GM19395 (cell line): Measurements from ENCODE around the gene HERPUD1.
"Not testable (repeated sequence)": the region's sequence is repeated elsewhere in the genome, so short reads cannot be mapped to it uniquely, and the experiment has no call there.

ENCODE experiments used
- ATAC-seq: cut with Tn5 transposase; IDR thresholded peaks from one replicate; pipeline ENCODE4 v1.9.1; 2021; ENCODE audit warnings: mild to moderate bottlenecking, moderate library complexity; ENCODE audit not compliant: unreplicated experiment

Gene HERPUD1

GRCh38 chr16:56953006-56953405 lies 21.1 kb downstream of the HERPUD1 start:
- no peak for ATAC-seq

- no peak for ATAC-seq
Measured at GRCh38 chr16:56956076-56956475, 24.1 kb downstream of the HERPUD1 start.

DNA sequence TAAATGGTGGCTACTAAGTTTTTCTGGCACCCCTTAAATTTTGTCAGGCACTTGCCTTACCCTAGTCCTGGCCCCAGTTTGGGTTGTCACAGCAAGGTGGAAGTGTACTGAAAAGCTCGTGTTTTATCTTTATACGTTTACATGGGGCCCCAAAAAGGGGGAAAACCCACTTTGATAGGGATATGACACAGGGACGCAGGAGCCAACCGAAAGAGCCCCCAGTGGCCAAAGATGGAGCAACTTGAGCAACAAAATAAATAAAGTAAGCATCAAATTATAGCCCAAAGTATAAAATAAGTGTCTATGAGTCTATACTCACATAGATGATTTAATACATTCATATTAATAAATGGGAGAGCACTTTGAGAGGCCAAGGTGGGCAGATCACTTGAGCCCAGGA lies 24.8 kb downstream of the HERPUD1 start:
- ATAC-seq = no peak

- no peak for ATAC-seq
Measured at GRCh38 chr16:56960681-56961281, 28.8 kb downstream of the HERPUD1 start.

- no peak for ATAC-seq
Measured at GRCh38 chr16:56961386-56961785, 29.4 kb downstream of the HERPUD1 start.

DNA sequence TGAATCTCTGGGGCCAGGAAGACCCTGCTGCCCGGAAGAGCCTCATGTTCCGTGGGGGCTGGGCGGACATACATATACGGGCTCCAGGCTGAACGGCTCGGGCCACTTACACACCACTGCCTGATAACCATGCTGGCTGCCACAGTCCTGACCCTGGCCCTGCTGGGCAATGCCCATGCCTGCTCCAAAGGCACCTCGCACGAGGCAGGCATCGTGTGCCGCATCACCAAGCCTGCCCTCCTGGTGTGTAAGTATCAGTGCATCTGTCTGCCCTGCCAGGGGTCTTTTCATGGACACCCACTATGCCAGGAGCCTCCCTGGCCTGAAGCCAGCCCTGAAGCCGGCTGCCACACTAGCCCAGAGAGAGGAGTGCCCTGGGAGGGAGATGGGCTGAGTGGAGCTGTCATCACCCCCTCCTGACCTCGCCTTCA lies 29.9 kb downstream of the HERPUD1 start, which contains the start of gene CETP:
Gene CETP, plus strand, starts transcription at position 100 of the 431 bp plus-strand sequence. Its CDS starts 30 bp downstream, at position 130.
- no peak for ATAC-seq

DNA sequence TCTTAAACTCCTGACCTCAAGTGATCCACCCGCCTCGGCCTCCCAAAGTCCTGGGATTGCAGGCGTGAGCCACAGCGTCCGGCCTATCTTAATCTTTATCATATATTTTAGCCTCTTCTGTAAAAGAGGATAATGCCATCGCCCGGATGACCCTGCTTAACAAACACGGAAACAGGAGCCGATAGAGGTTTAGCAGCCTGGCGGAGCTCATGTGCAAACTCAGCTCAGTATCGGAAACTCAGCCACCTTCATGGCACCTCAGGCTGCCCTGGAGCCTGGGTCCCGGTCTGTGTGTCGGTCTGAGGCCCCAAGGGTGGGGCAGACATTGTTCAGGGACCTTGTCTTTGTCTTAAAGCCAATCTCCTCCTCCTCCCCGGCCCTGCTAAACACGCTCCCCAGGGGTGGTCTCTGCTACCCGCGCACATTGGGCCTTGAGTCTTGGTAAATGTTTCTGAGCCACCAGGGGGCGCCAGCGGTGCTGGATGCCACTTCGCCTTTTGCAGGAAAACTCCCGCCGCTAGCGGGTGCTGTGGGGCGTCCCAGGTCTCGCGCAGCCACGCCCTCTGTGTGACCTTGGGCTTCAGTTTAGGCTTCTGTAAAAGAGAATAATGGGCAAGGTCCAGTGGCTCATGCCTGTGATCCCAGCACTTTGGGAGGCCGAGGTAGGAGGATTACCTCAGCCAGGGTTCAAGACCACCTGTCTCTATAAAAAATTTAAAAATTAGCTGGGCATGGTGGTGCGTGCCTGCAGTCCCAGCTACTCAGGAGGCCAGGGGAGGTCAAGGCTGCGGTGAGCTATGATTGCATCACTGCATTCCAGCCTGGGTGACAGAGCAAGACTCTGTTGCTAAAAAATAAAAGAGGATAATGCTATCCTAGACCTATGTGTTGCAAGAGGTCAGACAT lies 32.6 kb downstream of the HERPUD1 start:
- ATAC-seq = no peak

- no peak for ATAC-seq
Measured at GRCh38 chr16:56965149-56966092, 33.5 kb downstream of the HERPUD1 start.

- no peak for ATAC-seq
Measured at GRCh38 chr16:56966093-56966475, 34.1 kb downstream of the HERPUD1 start.

GRCh38 chr16:56967733-56968132 lies 35.8 kb downstream of the HERPUD1 start:
- ATAC-seq = no peak

DNA sequence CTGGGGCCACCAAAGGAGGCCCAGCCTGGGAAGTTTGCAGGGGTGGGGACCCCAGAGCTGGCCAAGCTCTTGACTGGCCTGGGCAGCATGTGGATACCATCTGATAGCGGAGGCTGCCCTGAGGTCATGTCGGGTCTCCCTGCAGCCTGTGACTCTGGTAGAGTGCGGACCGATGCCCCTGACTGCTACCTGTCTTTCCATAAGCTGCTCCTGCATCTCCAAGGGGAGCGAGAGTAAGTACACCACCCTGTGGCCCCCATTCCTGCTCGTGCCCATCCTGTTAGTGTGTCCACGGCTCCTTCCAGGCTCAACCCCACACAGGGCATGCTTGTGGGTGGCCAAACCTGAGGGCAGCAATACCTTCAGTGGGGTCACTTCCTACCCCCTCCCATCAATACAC lies 37.8 kb downstream of the HERPUD1 start:
- ATAC-seq = no peak

DNA sequence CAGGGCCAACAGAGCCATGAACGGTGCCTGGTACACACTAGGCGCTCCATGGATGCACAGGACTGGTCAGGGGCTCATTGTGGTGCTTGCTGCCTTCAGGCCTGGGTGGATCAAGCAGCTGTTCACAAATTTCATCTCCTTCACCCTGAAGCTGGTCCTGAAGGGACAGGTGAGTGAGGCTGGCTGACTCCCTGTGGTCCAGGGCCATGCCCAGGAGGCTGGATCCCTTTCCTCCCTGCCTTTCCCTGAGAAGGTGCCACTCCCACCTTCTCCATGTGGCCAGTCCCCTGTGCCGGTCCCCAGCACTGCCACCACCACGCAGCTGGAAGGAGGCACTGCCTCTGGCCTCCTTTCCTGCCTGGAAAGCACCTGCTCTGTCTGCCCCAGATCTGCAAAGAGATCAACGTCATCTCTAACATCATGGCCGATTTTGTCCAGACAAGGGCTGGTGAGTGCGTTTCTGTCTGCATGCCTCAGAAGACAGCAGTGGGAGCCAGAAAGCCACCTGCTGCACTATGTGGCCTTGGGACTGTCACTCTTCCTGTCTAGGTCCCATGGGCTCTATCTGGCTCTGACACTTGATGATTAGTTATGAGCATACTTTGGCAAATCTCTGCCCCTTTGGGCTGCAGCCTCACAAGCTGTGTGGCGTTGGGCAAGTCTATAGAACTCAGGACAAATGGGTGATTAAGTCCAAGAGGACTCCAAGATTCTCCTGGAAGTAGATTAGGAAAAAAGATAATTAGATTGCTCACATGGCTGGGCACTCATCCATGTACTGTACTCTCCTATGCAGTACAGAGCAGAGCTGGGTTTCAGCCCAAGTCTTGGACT lies 39.2 kb downstream of the HERPUD1 start:
- peak; percentile 80 for ATAC-seq

DNA sequence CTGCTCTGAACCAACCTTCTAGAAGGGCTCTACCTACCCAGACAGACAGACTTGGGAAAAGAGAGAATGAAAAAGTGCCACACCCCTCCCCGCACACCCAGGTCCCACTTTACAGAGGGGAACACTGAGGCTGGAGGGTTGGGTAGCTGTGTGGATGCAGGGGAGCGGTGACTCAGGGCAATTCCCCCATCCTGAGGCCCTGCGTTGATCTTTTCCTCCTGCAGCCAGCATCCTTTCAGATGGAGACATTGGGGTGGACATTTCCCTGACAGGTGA lies 39.8 kb downstream of the HERPUD1 start:
- ATAC-seq = no peak

GRCh38 chr16:56972403-56973293 lies 40.7 kb downstream of the HERPUD1 start:
- no peak for ATAC-seq

GRCh38 chr16:56973294-56973689 lies 41.4 kb downstream of the HERPUD1 start:
- ATAC-seq = no peak

GRCh38 chr16:56973899-56974298 lies 42.0 kb downstream of the HERPUD1 start:
- not testable (repeated sequence) for ATAC-seq

- no peak for ATAC-seq
Measured at GRCh38 chr16:56974549-56975300, 42.8 kb downstream of the HERPUD1 start.

- ATAC-seq = no peak
Measured at GRCh38 chr16:56975714-56976113, 43.8 kb downstream of the HERPUD1 start.

DNA sequence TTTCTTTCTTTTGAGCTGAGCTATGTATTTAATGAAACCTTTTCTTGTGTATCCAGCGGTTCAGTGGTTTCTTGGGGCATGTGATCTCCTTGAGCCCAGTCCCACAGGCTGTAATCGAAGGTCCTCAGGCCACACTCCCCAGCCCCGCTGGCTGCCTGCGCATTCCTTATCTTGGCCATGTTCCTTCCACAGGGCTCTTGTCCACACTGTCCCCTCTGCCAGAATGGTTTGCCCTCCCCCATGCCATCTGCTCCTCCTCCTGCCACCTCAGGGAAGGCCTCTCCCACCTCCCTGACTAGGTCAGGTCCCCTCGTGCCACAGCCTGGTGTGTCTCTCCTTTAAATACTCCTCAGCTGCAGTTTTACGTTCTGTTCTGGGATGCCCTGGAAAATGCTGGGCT lies 45.3 kb downstream of the HERPUD1 start:
- no peak for ATAC-seq
